Measurements from ENCODE around the gene GRIP1.
"Not testable (repeated sequence)": the region's sequence is repeated elsewhere in the genome, so short reads cannot be mapped to it uniquely, and the experiment has no call there.

The GRIP1 gene

DNA sequence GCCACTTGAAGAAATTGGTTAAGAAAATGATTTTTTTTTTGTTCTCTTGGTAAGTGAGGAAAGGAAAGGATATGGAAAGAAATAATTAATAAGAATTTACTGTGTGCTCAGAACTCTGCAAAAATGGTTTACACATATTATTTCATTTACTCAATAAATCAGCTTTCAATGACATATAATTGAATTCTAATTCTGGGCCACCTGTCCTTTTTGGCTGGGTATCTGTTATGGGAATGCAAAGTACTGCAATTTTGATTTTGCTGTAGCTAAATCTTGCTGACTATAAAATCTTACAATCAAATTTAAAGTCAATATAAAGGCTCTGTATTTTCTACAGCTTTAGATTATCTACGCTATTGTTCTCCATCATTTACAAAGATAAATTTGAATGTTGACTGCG is 147.1 kb downstream of the GRIP1 start:
- no peak for DNase-seq (ENCODE audit: low spot score)

DNA sequence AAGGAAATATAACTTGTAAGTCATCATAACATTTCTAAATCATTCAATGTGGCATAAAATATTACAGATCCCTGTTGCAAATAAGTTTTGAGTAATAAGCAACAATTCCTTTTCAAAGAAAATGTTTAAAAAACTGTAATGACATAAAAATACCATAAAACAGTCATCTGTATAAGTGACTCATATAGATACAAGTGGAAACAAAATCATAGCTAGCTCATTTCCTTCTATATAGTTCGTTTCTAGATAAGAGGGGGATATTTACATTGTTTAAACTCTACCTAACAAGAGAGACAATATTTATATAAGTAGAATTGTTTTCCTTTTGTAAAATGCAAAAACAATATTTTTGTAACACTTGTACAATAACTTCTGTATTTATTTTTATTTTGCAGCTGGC is 148.9 kb downstream of the GRIP1 start:
- DNase-seq (ENCODE audit: low spot score), result no peak

DNA sequence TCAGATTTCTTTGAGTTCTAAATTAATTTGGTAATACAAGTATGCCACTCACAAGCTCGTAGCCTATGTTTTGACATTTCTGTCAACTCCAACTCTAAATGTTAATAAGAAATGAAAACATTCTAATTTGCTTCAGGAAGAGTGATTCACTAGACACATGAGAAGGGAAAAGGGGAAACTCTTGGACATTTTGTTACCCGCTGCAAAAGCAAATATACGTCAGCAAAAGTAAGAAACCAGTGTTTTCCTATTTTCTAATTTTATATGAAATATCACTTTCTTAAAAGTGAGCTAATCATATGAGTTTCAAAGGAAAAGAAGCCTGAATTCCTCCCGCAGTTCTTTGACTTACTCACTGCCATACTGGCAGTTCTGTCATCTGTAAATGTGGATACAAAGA is 162.3 kb downstream of the GRIP1 start:
- DNase-seq (ENCODE audit: low spot score), result no peak

DNA sequence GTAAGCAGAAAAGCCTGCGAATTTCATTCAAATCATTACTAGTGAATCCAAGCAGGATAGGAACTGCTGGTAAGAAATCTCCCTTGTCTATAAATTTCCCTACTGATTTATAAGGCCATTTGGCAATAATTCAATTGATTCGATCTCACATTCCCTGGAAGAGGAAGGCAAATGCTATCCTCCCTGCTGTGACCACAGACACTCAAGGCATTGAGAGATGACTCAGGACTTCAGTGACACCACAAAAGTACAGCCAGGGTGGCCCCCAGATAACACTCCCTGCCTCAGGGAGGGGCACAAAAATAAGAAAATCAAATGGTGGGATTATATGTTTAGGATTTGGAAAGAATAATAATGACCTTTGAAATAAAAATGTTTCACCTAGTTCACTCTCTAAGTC is 162.7 kb downstream of the GRIP1 start:
- no peak for DNase-seq (ENCODE audit: low spot score)

DNA sequence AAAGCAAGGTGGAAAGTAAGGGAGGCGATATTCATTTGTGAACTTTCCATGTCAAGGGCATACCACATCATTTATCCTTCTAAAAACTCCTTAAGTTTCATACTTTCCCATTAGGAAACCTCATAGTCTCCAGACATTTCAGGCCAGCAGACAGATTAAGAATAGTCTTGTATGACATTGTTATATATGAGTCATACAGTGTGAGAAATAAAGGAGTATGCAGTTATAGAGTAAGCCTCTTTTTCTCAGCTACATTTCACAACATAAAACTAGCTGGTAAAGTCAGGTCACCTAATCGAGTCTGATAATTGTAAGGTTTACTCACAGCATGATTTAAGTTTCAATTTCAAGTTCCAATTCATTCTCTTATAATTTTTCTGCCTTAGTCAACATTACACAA is 164.3 kb downstream of the GRIP1 start:
- DNase-seq (ENCODE audit: low spot score), result no peak

DNA sequence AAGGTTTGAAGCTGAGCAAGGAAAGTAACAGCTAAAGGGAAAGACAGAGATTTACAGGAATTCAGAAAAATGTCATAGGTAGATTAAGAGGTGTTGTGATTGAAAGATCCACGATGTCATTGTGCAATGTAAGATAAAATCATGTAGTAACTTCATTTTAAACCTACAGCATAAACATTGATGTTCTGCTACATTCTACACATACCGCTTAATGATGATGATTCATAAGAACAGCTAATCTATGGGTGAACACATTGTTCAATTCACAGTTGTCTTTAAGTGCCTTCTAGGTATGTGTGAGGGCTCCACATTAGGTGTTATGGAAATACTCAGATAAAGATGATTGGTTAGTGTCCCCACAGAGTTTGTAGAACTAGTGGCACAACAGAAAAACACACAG is 170.9 kb downstream of the GRIP1 start:
- DNase-seq (ENCODE audit: low spot score), result no peak

DNA sequence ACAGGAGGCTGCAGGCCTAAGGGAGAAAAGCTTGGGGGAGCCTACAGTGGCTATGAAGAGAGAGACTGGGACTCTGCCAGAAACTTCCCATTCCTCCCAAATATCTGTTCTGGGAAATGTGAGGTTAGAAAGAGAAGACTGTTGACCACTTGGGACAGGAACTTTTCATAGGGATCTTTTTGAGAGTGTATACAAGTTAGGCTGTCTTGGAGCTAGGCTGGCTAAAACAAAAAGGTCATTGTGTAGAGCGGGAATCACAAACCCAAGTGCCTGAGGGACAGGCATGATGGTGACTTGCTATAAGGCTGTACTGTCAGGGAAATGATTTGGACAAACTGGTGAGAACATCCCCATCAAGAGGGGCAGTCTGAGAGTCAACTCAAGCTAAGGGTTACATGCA is 175.1 kb downstream of the GRIP1 start:
- DNase-seq (ENCODE audit: low spot score), result no peak

DNA sequence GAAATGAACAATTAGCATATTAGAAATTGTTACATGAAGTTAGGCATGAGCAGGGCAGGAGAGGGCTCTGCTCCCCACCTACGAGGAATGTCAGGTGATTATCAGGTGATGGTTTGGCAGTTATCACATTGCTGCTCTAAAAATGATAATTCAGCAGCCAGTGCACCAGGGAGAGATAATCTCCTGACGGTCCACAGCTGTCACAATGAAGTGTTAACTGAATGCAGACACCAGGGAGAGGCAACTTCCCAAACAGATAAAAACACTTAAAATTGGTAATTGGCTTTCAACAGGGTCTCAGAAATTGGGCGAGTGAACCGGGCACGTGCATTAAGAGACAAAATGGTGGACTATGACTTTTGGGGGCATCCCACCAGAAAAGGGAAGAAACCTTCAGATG is 176.0 kb downstream of the GRIP1 start:
- DNase-seq (ENCODE audit: low spot score), result no peak

DNA sequence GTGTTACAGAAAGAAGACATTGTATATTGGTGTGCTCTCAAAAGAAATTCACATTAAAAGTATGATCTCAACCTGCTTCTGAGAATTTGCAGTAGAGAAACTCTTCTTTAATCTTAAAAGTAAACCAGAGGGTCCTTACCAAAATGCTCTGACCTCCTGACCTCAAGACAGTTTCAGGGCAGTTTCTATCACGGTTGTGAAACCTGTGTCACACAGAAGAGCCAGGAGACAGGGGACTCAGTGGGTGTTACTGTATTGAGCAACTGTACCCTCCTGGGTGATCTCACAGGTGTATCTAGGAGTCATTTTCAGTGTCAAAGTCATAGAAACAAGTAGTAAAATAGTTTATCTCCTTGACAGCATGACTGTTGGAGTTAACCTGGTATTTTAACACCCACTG is 178.0 kb downstream of the GRIP1 start:
- DNase-seq (ENCODE audit: low spot score), result peak; percentile 44

DNA sequence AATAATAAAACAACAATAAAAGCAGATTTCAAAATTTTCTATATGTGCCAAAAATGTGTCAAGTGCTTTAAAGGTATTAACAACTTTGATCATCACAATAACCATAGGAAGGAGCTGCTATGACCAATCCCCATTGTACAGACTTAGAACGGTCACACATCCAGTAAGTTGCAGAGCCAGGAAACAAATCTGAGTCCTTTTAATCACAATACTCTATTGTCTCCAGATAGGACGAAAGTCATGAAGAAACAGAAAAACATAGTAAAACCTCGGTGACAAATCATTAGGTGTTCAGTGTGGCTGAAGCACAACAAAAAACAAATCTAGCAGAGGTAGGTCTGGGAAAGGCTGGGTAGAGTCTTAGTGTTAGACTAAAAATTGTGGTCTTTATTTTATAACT is 178.8 kb downstream of the GRIP1 start:
- no peak for DNase-seq (ENCODE audit: low spot score)

DNA sequence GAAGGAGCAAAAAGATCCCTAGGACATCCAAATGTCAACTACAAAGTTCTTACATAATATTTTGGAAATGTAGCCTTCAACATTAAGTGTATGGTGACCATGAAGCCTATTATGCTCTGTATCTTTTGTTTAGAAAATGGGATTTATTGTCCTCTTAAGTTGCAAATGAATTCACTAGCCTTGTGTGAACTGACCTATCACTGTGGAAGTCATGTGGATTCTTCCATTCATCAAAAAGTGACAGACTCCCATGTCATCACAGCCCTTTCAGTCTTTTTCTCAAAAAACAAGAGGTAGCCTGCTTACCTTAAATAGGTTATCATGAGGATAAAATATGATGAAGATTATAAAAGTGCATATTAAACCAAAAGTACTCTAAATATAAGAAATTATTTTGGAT is 179.9 kb downstream of the GRIP1 start:
- DNase-seq (ENCODE audit: low spot score), result no peak

DNA sequence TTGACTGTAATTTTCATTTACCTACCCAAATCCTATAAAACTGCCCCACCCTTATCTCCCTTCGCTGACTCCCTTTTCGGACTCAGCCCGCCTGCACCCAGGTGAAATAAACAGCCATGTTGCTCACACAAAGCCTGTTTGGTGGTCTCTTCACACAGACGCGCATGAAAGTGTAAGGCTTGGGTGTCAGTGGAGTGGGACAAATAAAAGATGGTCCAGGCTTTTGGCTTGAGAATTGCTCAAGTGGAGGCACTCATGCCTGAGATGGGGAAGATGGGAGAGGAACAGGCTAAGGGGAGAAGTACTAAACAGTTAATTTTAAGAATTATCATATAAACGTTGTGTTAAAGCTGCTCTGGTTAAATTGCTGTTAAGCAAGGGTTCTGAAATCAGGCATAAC is 180.8 kb downstream of the GRIP1 start:
- not testable (repeated sequence) for DNase-seq (ENCODE audit: low spot score)

DNA sequence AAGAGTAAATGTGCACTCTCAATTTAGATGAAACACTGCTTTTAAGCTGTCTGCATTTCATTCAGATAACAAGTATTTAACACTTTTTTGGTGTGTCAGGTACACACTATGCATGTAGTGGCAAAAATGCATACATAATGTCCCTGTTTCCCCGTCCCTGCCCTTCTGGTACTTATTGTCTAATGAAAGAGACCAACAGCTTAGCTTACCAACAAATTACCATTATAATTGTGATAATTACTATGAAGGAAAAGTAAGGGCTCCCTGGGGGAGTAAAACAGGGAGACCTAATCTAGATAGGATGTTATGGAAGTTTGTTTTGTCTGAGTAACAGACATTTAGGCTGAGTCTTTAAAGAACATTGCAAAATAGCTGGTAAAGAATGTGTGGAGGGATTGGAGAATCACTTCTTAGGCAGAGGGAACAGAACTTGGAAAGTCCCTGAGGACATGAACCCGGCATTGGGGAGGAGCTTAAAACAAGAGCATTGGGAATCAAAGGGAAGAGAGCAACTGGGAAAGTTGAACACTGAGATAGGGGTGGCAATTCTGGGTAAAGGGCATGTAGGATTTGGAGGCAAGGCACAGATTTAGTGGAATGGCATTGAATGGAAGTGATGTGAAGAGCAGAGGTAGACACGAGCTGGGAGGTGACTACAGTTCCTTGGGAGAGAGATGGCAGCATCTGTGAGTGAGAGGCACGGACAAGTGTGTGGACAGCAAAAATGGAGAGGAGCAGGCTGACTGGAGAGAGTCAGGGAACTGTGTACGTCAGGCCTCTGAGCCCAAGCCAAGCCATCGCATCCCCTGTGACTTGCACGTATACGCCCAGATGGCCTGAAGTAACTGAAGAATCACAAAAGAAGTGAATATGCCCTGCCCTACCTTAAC is 181.6 kb downstream of the GRIP1 start:
- DNase-seq (ENCODE audit: low spot score), result no peak

DNA sequence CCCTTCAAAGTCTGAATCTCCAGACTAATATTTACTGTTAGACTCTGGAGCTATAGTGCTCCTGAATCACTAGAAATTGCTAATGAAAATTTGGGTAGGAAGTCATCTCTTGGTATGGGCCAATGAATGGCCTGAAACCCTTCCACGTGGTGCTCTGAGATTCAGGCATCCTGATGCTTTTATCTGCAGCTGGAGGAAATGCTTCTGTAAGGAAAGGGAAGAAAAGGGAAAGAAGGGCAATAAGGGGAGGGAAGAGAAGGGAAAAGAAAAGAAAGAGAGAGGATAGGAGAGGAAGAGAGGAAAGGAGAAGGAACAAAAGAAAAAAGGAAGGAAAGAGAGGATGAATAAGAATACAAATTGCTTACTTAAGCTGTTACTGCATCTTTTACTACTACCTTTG is 182.3 kb downstream of the GRIP1 start:
- no peak for DNase-seq (ENCODE audit: low spot score)

DNA sequence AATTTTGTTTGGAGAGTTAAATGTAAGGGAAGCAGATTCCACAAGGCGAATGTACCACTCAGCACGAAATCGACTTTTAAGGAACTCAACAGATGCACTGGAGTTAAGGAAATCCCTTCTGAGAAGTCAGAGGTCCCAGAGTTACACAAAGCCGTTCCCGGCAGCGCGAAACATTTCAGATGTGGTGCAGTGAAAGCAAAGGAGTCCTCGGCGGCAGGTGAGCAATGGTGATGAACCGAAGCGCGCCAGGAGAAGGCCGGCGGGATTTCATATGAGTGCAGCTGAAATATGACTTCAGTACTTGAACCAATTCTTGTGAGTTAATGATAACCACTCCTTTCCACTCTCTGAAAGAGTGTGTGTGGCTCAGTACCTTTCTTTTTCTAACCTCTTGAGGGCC is 183.2 kb downstream of the GRIP1 start:
- DNase-seq (ENCODE audit: low spot score), result no peak

DNA sequence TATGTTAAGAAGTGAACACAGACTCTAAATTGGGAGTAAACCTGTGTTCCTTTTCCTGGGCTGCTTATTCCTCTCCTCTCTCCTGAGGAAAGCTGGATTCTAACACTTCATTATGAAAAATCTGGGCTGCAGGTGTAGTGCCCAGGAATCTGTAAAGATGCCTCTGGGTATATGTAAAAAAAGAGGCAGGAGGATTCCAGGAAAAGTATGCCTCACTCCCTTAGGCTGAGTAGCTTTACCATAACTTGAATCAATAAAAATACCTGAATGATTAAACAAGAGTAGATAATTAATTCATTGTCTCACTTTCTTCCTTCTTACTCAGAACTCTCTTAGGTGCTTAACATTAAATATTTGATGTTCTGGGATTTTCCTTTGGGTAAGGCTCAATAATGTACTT is 185.1 kb downstream of the GRIP1 start:
- DNase-seq (ENCODE audit: low spot score), result no peak

DNA sequence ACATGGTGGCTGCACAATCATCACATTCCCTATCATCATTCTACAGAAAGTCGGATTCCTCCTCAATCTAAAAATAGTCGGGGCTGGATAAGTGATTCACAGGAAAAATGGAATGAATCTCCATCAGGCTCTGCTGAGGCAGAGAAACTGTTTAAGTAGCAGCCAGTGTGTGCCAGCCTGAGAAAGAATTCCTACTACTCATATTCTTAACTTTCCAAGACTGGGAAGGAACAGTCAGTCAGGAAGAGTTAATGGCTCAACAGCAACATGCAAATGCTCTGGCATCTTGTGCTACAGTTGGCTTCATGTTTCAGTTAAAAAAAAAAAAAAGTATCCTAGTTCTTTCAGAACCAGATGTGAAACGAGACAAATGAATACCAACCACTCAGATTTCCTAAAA is 187.0 kb downstream of the GRIP1 start:
- no peak for DNase-seq (ENCODE audit: low spot score)

DNA sequence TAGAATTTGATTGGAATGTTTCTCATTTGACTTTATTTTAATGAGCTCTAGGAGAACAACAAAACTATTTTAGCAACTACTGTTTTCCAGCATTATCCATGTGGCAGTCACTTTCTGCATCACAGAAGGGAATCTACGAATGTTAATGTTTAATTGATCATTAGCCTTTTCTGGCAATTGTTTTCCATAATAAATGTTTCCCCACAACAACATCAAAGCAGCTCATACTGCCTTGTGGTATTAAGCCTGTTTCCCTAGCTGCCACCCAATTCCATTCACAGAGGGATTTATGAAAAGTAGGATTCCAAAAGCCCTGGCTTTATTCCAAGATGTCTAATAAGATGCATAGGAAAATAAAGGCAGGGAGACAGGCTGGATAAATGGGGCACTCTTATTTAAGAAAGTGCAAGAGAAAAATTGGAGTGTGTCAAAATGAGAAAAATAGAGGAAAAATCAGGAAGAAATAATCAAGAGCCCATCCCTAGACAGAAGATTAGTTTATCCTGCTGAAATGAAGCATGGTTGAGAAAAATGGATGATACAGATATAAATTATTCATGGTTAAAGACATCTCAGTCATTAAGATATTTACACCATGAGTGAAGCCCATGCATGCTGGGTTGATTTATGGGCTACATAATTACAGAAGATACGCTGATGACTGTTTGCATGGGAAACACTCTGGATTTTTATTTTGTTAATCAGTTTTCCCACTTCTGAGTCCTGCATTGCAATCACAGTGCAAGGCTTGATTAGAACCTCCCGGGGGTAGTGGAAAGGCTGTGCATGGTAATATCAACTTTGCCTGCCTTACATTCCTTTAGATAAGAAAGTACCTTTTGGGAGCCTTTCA is 196.3 kb downstream of the GRIP1 start:
- DNase-seq (ENCODE audit: low spot score), result no peak

DNA sequence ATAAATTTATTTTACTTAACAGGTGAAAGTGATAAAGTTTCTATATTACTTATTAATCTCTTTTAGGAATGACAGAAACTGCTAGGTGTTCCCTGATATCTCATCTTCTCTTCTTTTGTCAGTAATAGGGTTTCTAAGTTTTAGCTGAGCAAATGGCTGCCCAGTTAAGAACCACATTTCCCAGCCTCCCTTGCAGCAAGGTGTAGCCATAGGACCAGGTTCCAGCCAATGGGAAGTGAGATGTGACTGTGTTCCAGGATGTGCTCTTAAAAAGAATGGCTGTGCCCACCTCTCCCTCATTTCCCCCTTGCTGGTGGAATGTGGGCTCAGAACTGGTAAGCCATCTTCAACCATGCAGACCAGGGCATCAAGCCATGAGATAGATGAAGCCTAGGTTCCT is 210.9 kb downstream of the GRIP1 start:
- no peak for DNase-seq (ENCODE audit: low spot score)

DNA sequence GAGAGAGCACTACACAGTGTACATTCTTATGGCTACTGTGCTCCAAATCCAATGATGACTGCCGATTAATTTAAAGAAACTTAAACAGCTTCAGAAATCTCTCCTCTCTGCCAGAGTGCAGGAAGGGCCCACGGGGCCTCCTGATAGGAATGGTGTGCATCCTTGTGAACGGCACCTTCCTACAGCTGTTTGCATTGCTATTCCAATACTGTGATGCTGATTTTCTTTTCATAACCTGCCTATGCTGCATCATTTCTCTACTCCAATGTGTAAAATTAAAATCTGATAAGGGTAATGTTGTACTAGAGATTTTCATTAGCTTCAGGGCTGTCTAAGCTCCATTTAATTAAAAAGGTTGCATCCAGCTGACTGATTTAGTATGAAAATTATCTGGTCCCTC is 217.5 kb downstream of the GRIP1 start:
- DNase-seq (ENCODE audit: low spot score), result no peak

DNA sequence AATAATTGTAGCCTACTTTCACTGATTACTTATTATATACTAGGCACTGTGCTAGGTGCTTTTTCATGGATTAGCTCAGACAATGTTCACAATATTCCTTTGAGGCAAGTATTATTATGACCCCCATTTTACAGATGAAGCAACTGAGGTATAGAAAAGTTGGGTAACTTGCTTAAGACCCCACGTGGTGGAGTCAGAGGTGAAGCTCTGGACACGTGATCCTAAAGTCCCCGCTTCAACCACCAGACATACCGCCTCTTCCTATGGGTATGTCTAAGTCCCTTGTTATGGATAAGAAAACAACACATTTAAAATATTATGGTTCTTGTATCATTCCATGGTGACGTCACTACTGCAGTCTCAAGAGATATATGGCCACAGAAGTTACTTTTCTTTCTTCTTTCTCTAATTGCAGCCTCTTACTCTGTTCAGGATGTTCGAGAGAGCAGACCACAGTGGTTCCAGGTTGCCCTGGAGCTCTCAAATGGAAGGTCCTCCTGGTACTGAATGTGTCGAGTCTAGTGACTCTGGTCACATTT is 218.9 kb downstream of the GRIP1 start:
- no peak for DNase-seq (ENCODE audit: low spot score)

DNA sequence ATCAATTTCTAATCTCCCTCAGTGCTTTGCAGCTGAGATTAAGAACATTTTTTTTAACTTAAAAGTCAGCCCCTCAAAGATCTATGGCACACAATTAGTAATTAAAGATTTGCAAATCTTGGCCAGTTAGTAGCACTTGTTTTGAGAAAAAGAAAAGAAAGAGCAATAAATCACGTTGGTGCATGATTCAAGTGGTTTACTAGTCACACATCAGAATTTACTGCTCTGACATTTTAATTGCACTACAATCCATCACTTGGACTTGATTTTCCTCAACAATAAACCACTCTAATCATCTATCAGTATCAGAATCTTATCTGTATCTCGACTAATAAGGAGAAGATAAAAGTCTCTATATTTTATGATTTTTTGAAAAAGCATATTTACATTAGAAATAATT is 222.3 kb downstream of the GRIP1 start:
- DNase-seq (ENCODE audit: low spot score), result no peak

DNA sequence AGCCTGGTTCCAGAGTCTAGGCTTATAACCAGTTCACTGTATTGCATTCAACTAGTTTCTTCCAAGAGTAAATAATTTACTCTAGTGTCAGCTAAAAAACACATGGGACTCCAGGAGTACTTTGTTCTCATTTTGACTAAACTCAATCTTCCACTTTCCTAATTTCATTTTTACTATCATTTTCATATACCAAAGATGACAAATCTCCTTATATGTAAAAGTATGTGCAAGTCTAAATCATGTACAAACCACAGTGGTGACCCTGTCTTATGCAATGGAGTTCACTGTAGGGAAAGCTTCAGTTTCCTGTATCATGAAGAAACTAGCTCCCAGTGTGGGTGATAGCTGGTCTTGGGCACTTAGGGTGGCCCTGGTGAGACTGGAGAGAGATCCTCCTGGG is 225.0 kb downstream of the GRIP1 start:
- no peak for DNase-seq (ENCODE audit: low spot score)
